GM08714 (cell line): ENCODE results near the gene DRC3.
"Not testable (repeated sequence)": the region's sequence is repeated elsewhere in the genome, so short reads cannot be mapped to it uniquely, and the experiment has no call there.

Source experiments
- H3K4me3 ChIP-seq: fragments of 200-500 bp; sonication (Bioruptor generic); 2 replicates; pipeline ENCODE4 v1.5.1; 2014; ENCODE audit warnings: mild to moderate bottlenecking, low read length, inconsistent platforms
- ZNF274 ChIP-seq: IDR thresholded peaks from 2 replicates; pipeline ENCODE4 v1.6.1; 2012; ENCODE audit warnings: mild to moderate bottlenecking, low read depth, low read length

Gene DRC3

GRCh38 chr17:17987187-17987896, 14.7 kb downstream of the DRC3 start:
- TF ChIP-seq ZNF274, result no peak
- no peak overlapping the region for H3K4me3 ChIP-seq

GRCh38 chr17:17987901-17988300, 15.2 kb downstream of the DRC3 start:
- TF ChIP-seq ZNF274, result no peak
- H3K4me3 ChIP-seq, result no peak overlapping the region

GRCh38 chr17:17988427-17988945, 15.8 kb downstream of the DRC3 start:
- H3K4me3 ChIP-seq, result no peak overlapping the region

GRCh38 chr17:17989081-17989480, 16.4 kb downstream of the DRC3 start:
- no peak for TF ChIP-seq ZNF274
- H3K4me3 ChIP-seq, result no peak overlapping the region

More at GRCh38 chr17:17988427-17988945, 15.8 kb downstream of the DRC3 start:
- no peak for TF ChIP-seq ZNF274

- H3K4me3 ChIP-seq, result no peak overlapping the region
- no peak for TF ChIP-seq ZNF274
Observed at GRCh38 chr17:17989618-17990017, 17.0 kb downstream of the DRC3 start.

- no peak for TF ChIP-seq ZNF274
- no peak overlapping the region for H3K4me3 ChIP-seq
Observed at GRCh38 chr17:17990282-17990681, 17.6 kb downstream of the DRC3 start.

- no peak for TF ChIP-seq ZNF274
- H3K4me3 ChIP-seq, result no peak overlapping the region
Observed at GRCh38 chr17:17993366-17993765, 20.7 kb downstream of the DRC3 start.

- no peak overlapping the region for H3K4me3 ChIP-seq
- no peak for TF ChIP-seq ZNF274
Observed at GRCh38 chr17:17993852-17994251, 21.2 kb downstream of the DRC3 start.

GRCh38 chr17:17994271-17995069, 21.8 kb downstream of the DRC3 start:
- H3K4me3 ChIP-seq, result no peak overlapping the region
- no peak for TF ChIP-seq ZNF274

- H3K4me3 ChIP-seq, result not testable (repeated sequence)
Observed at GRCh38 chr17:17995887-17996286, 23.2 kb downstream of the DRC3 start.

- TF ChIP-seq ZNF274, result no peak
- no peak overlapping the region for H3K4me3 ChIP-seq
Observed at GRCh38 chr17:17998934-17999333, 26.3 kb downstream of the DRC3 start.

GRCh38 chr17:17999364-18000029, 26.8 kb downstream of the DRC3 start:
- no peak for TF ChIP-seq ZNF274
- no peak overlapping the region for H3K4me3 ChIP-seq

- TF ChIP-seq ZNF274, result no peak
- no peak overlapping the region for H3K4me3 ChIP-seq
Observed at GRCh38 chr17:18000030-18000408, 27.4 kb downstream of the DRC3 start.

GRCh38 chr17:18002171-18002570, 29.5 kb downstream of the DRC3 start:
- TF ChIP-seq ZNF274, result no peak
- H3K4me3 ChIP-seq, result no peak overlapping the region

GRCh38 chr17:18004345-18004744, 31.7 kb downstream of the DRC3 start:
- no peak overlapping the region for H3K4me3 ChIP-seq
- TF ChIP-seq ZNF274, result no peak

GRCh38 chr17:18004884-18005305, 32.2 kb downstream of the DRC3 start:
- no peak overlapping the region for H3K4me3 ChIP-seq
- TF ChIP-seq ZNF274, result no peak
